ENCODE measurements around the gene CXCR3. TPM values are rescaled to one million over a fixed set of nuclear protein-coding genes. Genes with fewer than 3 reads are reported as not detected.

The CXCR3 gene
- total and polyA plus RNA-seq, 2 of the 13 experiments (the other 11 are each of a cell fraction or from before 2014, with no cell fraction given): 0.18 TPM; not detected in 1

DNA sequence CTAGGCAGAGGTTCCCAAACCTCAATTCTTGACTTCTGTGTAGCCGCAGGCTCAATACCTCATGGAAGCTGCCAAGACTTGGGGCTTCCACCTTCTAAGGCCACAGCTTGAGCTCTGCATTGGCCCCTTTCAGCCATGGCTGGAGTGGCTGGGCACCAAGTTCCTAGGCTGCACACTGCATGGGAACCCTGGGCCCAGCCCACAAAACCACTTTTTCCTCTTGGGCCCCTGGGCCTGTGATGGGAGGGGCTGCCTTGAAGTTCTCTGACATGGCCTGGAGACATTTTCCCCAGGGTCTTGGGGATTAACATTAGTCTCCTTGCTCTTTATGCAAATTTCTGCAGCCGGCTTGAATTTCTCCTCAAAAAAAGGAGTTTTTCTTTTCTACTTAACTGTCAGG, 35.0 kb upstream of the CXCR3 start (continued):
- no peak for TF ChIP-seq TEAD2 (CRISPR knock-in tag; IDR thresholded peaks at IDR 0.05)
- TF ChIP-seq ZNF343 (CRISPR knock-in tag; IDR thresholded peaks at IDR 0.05): no peak
- TF ChIP-seq RELA (CRISPR knock-in tag; IDR thresholded peaks at IDR 0.05): no peak
- TF ChIP-seq THYN1 (CRISPR knock-in tag; IDR thresholded peaks at IDR 0.05; ENCODE audit: borderline replicate concordance, low read depth): no peak
- TF ChIP-seq, protein P1, sequence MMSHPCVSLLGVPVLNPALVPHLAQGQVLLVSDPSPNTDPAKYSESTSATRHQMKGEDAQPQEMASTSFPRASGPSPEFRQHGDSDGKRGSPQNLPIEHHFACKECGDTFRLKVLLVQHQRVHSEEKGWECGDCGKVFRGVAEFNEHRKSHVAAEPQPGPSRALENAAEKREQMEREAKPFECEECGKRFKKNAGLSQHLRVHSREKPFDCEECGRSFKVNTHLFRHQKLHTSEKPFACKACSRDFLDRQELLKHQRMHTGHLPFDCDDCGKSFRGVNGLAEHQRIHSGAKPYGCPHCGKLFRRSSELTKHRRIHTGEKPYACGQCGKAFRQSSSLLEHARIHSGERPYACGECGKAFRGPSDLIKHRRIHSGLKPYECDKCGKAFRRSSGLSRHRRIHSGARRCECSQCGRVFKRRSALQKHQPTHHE (CRISPR knock-in tag; IDR thresholded peaks at IDR 0.05; ENCODE audit: borderline replicate concordance): no peak
- TF ChIP-seq GZF1 (CRISPR knock-in tag; IDR thresholded peaks at IDR 0.05): no peak

DNA sequence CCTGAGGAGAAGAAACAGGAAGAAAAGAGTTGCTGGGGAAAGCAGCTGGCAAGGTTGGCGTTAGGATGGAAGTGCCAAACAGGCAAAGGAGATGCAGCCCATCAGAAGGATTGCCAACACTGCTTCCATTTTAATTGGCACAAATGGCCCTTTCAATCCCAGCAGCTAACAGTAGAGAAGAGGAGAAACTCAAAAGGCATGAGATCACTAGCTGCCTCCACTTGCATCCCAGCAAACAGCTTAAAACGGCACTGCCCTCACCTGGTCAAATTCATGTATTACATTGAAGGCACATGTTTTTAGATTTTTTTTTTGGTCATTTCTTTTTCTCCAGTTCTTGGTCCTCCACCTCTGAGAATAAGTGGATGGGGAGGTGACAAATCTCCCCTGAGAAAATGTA, 34.1 kb upstream of the CXCR3 start:
- Histone ChIP-seq H3K36me3 (replicated peaks in 1 of 2; ENCODE audit: control insufficient read depth in 1 of 2, insufficient read depth in 2 of 2, low read length in 2 of 2) (no peaks in the 10 kb centered on the region), H3K9me3 (ENCODE audit: low read length) (no peaks in the 10 kb centered on the region), H3K27me3 (ENCODE audit: control insufficient read depth in 1 of 2, insufficient read depth in 2 of 2, low read length in 2 of 2) (0 out of 5 replicates have a peak, but pooled peaks cover 0 to 3% of the 10 kb centered on the region in 2 experiments), H3K79me2 (ENCODE audit: insufficient read depth, low read length) (no peaks in the 10 kb centered on the region), H3K9ac (ENCODE audit: insufficient read depth, low read depth, low read length) (no peak overlapping the region), H4K20me1 (ENCODE audit: insufficient read depth, low read length) (no peaks in the 10 kb centered on the region), H3K4me3 (replicated peaks in 1 of 3; ENCODE audit: insufficient read depth in 1 of 3, low read depth in 2 of 3, low read length in 3 of 3) (no peak overlapping the region), H2AFZ (ENCODE audit: low read length) (no peak overlapping the region), H3K4me2 (ENCODE audit: low read depth, low read length) (no peak overlapping the region), H3K27ac (ENCODE audit: extremely low read length, insufficient read depth, low read length) (no peak overlapping the region), H3K4me1 (ENCODE audit: insufficient read depth, low read length) (no peaks in the 10 kb centered on the region)
- in situ Hi-C loops (cut with HindIII; ENCODE audit: extremely low pct_ligation_motif_present, low pct_unique_long_range_greater_than_20kb): no loop called here
- intact Hi-C loops (cut with micrococcal nuclease; ENCODE audit: unreplicated experiment): loop anchor here (5.0 kb wide), 1 partner anchor 80 kb away; no protein-coding TSS in a partner anchor
- ATAC-seq (peak; percentile 58; the same call in 2 of the 3 replicates), FAIRE-seq (peak; percentile 98), DNase-seq (ENCODE audit: low spot score) (peak; percentile 31)
- CTCF ChIA-PET (ENCODE audit: low intra/inter-chr PET ratio, low total read pairs): interaction anchor here (1.0 to 1.7 kb wide), 2 partner anchors 35 to 89 kb away, joined by 3 to 6 read pairs; no protein-coding TSS in a partner anchor
- TF ChIP-seq, protein P2, sequence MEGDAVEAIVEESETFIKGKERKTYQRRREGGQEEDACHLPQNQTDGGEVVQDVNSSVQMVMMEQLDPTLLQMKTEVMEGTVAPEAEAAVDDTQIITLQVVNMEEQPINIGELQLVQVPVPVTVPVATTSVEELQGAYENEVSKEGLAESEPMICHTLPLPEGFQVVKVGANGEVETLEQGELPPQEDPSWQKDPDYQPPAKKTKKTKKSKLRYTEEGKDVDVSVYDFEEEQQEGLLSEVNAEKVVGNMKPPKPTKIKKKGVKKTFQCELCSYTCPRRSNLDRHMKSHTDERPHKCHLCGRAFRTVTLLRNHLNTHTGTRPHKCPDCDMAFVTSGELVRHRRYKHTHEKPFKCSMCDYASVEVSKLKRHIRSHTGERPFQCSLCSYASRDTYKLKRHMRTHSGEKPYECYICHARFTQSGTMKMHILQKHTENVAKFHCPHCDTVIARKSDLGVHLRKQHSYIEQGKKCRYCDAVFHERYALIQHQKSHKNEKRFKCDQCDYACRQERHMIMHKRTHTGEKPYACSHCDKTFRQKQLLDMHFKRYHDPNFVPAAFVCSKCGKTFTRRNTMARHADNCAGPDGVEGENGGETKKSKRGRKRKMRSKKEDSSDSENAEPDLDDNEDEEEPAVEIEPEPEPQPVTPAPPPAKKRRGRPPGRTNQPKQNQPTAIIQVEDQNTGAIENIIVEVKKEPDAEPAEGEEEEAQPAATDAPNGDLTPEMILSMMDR (CRISPR knock-in tag; IDR thresholded peaks at IDR 0.05): peak; percentile 71
- 0 out of 2 replicates have a peak, but pooled peaks have one; percentile 22 for TF ChIP-seq ZNF7 (CRISPR knock-in tag; IDR thresholded peaks at IDR 0.05)
- TF ChIP-seq, protein P3, sequence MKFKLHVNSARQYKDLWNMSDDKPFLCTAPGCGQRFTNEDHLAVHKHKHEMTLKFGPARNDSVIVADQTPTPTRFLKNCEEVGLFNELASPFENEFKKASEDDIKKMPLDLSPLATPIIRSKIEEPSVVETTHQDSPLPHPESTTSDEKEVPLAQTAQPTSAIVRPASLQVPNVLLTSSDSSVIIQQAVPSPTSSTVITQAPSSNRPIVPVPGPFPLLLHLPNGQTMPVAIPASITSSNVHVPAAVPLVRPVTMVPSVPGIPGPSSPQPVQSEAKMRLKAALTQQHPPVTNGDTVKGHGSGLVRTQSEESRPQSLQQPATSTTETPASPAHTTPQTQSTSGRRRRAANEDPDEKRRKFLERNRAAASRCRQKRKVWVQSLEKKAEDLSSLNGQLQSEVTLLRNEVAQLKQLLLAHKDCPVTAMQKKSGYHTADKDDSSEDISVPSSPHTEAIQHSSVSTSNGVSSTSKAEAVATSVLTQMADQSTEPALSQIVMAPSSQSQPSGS (CRISPR knock-in tag; IDR thresholded peaks at IDR 0.05): no peak
- TF ChIP-seq STAG1 (CRISPR knock-in tag; IDR thresholded peaks at IDR 0.05): peak; percentile 80
- TF ChIP-seq SMC3 (IDR thresholded peaks at IDR 0.05; ENCODE audit: low read length): peak; percentile 61; the same call in 1 of the 2 replicates
- BruUV-seq (replicated peaks): no TSS peak
- WGBS (ENCODE audit: low lambda C conversion rate): no CpG with 5 or more reads among the region's 2 CpGs
- POLR2A ChIA-PET: no interaction called here

All from HepG2 (cell line).